Neuronal stem cell (in vitro differentiated cells): ENCODE measurements around the gene PDCD4.
A peak's percentile ranks its signal among the peaks of the same experiment; 100 is the strongest.

Experiments used
- DNase-seq: peaks from one replicate; pipeline ENCODE4 v3.0.0-alpha.2; 2013; ENCODE audit warnings: low spot score
- H2AFZ ChIP-seq: one replicate; pipeline ENCODE4 v1.6.1; 2013; ENCODE audit warnings: mild to moderate bottlenecking, low read length, inconsistent platforms
- H2AK5ac ChIP-seq: 2 replicates; pipeline ENCODE4 v1.6.1; 2013; ENCODE audit warnings: low read depth, mild to moderate bottlenecking, inconsistent platforms, low read length, moderate library complexity, mixed read lengths
- H2BK120ac ChIP-seq: 2 replicates; pipeline ENCODE4 v1.6.1; 2013; ENCODE audit warnings: low read depth, mild to moderate bottlenecking, inconsistent platforms, low read length, moderate library complexity, mixed read lengths
- H2BK12ac ChIP-seq: one replicate; pipeline ENCODE4 v1.6.1; 2013; ENCODE audit warnings: low read length, inconsistent platforms
- H2BK15ac ChIP-seq: 2 replicates; pipeline ENCODE4 v1.6.1; 2013; ENCODE audit warnings: mild to moderate bottlenecking, low read length, inconsistent platforms, mixed read lengths
- H2BK5ac ChIP-seq: one replicate; pipeline ENCODE4 v1.6.1; 2013; ENCODE audit warnings: inconsistent platforms, mild to moderate bottlenecking, low read length, moderate library complexity
- H3K14ac ChIP-seq: one replicate; pipeline ENCODE4 v1.6.1; 2013; ENCODE audit warnings: low read length, inconsistent platforms
- H3K18ac ChIP-seq: 2 replicates; pipeline ENCODE4 v1.6.1; 2013; ENCODE audit warnings: low read length, inconsistent platforms
- H3K23ac ChIP-seq: 2 replicates; pipeline ENCODE4 v1.6.1; 2013; ENCODE audit warnings: low read depth, mild to moderate bottlenecking, mixed read lengths, low read length, inconsistent platforms; ENCODE audit not compliant: poor library complexity
- H3K27ac ChIP-seq: replicated peaks from 3 replicates; pipeline ENCODE4 v1.5.1; 2013; ENCODE audit warnings: low read length, inconsistent platforms
- H3K27me3 ChIP-seq, 3 experiments: 2 replicates each; pipeline ENCODE4 v1.6.1; 2013; ENCODE audit warnings: low read length in 3 of 3, mild to moderate bottlenecking in 2 of 3, inconsistent platforms in 1 of 3, low read depth in 1 of 3, mixed read lengths in 1 of 3, moderate library complexity in 1 of 3; ENCODE audit not compliant: control insufficient read depth in 3 of 3, insufficient read depth in 3 of 3
- H3K36me3 ChIP-seq, 2 donors: replicated peaks in 1 of 2; 2 replicates each; pipeline ENCODE4 v1.6.1; 2013; ENCODE audit warnings: low read length in 2 of 2; ENCODE audit not compliant: control insufficient read depth in 2 of 2, insufficient read depth in 2 of 2
- H3K4ac ChIP-seq: 2 replicates; pipeline ENCODE4 v1.6.1; 2013; ENCODE audit warnings: inconsistent platforms, mild to moderate bottlenecking, low read length, moderate library complexity
- H3K4me1 ChIP-seq, 2 donors: 1 replicate in 1 of 2; 2 replicates in 1 of 2; pipeline ENCODE4 v1.6.1; 2013; ENCODE audit warnings: low read length in 2 of 2, low read depth in 1 of 2; ENCODE audit not compliant: control insufficient read depth in 2 of 2, insufficient read depth in 1 of 2
- H3K4me2 ChIP-seq: one replicate; pipeline ENCODE4 v1.6.1; 2013; ENCODE audit warnings: mild to moderate bottlenecking, low read length, inconsistent platforms; ENCODE audit not compliant: insufficient read depth, poor library complexity, severe bottlenecking
- H3K4me3 ChIP-seq, 2 donors: 2 replicates each; pipeline ENCODE4 v1.5.1; 2013; ENCODE audit warnings: low read length in 2 of 2, mild to moderate bottlenecking in 2 of 2, inconsistent platforms in 1 of 2, moderate library complexity in 1 of 2
- H3K79me1 ChIP-seq: one replicate; pipeline ENCODE4 v1.6.1; 2013; ENCODE audit warnings: low read depth, mild to moderate bottlenecking, inconsistent platforms, low read length, moderate library complexity
- H3K9ac ChIP-seq: one replicate; pipeline ENCODE4 v1.6.1; 2013; ENCODE audit warnings: mild to moderate bottlenecking, low read depth, low read length, inconsistent platforms; ENCODE audit not compliant: poor library complexity
- H3K9me3 ChIP-seq, 2 donors: replicated peaks in 1 of 2; 2 replicates each; pipeline versions ENCODE3 to v1.6.1; 2013; ENCODE audit warnings: low read length in 2 of 2, mild to moderate bottlenecking in 2 of 2, inconsistent platforms in 1 of 2, low read depth in 1 of 2, mixed read lengths in 1 of 2, moderate library complexity in 1 of 2; ENCODE audit not compliant: control insufficient read depth in 2 of 2, insufficient read depth in 1 of 2
- H4K8ac ChIP-seq: one replicate; pipeline ENCODE4 v1.6.1; 2013; ENCODE audit warnings: low read depth, mild to moderate bottlenecking, inconsistent platforms, low read length, moderate library complexity
- H4K91ac ChIP-seq: one replicate; pipeline ENCODE4 v1.6.1; 2013; ENCODE audit warnings: low read length, low read depth, mild to moderate bottlenecking, inconsistent platforms; ENCODE audit not compliant: poor library complexity
- WGBS, 2 donors: extraction: QIAGEN DNeasy Blood & Tissue Kit; methylation state at CpG; one replicate each; pipeline ENCODE4 v1.1.7; 2013; ENCODE audit warnings: missing lambda C conversion rate in 2 of 2, mixed read lengths in 1 of 2; ENCODE audit not compliant: insufficient read length in 2 of 2, insufficient replicate concordance in 1 of 2; ENCODE audit errors: extremely low coverage in 2 of 2; 5-methylcytosine and 5-hydroxymethylcytosine counted together

The PDCD4 gene

GRCh38 chr10:110859973-110860376 is 11.8 kb upstream of the PDCD4 start:
- no peaks in the 10 kb centered on the region for H3K79me1 ChIP-seq
- H3K23ac ChIP-seq = no peak overlapping the region
- H3K4ac ChIP-seq = no peak overlapping the region
- no peak overlapping the region for H2AFZ ChIP-seq
- no peak overlapping the region for H2BK12ac ChIP-seq
- H3K27ac ChIP-seq = no peak overlapping the region
- H3K4me3 ChIP-seq = no peak overlapping the region
- H4K91ac ChIP-seq = no peak overlapping the region
- no peak overlapping the region for H3K4me2 ChIP-seq
- H3K18ac ChIP-seq = no peak overlapping the region
- no peak overlapping the region for H2BK5ac ChIP-seq
- no peak overlapping the region for H4K8ac ChIP-seq
- H3K36me3 ChIP-seq = no peaks in the 10 kb centered on the region
- H3K27me3 ChIP-seq = no peaks in the 10 kb centered on the region
- no peak overlapping the region for H2BK15ac ChIP-seq
- WGBS, 2 donors = no CpG with 5 or more reads among the region's 1 CpG
- no peak for DNase-seq
- no peak overlapping the region for H2BK120ac ChIP-seq
- H2AK5ac ChIP-seq = no peak overlapping the region
- H3K4me1 ChIP-seq = peaks cover 8 to 14% of the 10 kb centered on the region in 2 donors
- no peak overlapping the region for H3K14ac ChIP-seq
- H3K9me3 ChIP-seq = peaks cover 0 to 5% of the 10 kb centered on the region in 2 donors
- H3K9ac ChIP-seq = no peak overlapping the region

- Histone ChIP-seq H4K91ac (no peak overlapping the region), H2BK15ac (no peak overlapping the region), H3K14ac (no peak overlapping the region), H3K4me3 (no peak overlapping the region), H2BK120ac (no peak overlapping the region), H3K27ac (no peak overlapping the region), H2BK12ac (peak overlapping the region; percentile 78), H3K4ac (no peak overlapping the region), H2AFZ (peak overlapping the region; percentile 38), H3K79me1 (no peaks in the 10 kb centered on the region), H3K9ac (peak overlapping the region; percentile 63), H2AK5ac (no peak overlapping the region), H3K4me2 (no peak overlapping the region), H2BK5ac (no peak overlapping the region), H3K4me1 (peaks cover 13 to 20% of the 10 kb centered on the region in 2 donors), H3K23ac (no peak overlapping the region), H3K9me3 (peaks cover 0 to 4% of the 10 kb centered on the region in 2 donors), H4K8ac (no peak overlapping the region), H3K36me3 (no peaks in the 10 kb centered on the region), H3K18ac (no peak overlapping the region), H3K27me3 (no peaks in the 10 kb centered on the region)
- WGBS, 2 donors = no CpG with 5 or more reads among the region's 7 CpGs
- no peak for DNase-seq
These were observed 11.0 kb upstream of the PDCD4 start for GRCh38 chr10:110860576-110861241.

GRCh38 chr10:110861476-110861875 is 10.3 kb upstream of the PDCD4 start:
- Histone ChIP-seq H3K23ac (no peak overlapping the region), H3K14ac (no peak overlapping the region), H3K79me1 (no peaks in the 10 kb centered on the region), H3K9ac (no peak overlapping the region), H3K18ac (no peak overlapping the region), H4K91ac (no peak overlapping the region), H3K4me3 (no peak overlapping the region), H2BK5ac (no peak overlapping the region), H3K4ac (no peak overlapping the region), H4K8ac (no peak overlapping the region), H3K4me1 (peaks cover 13 to 25% of the 10 kb centered on the region in 2 donors), H3K9me3 (peaks cover 0 to 3% of the 10 kb centered on the region in 2 donors), H3K27me3 (no peaks in the 10 kb centered on the region), H2BK15ac (no peak overlapping the region), H2BK12ac (no peak overlapping the region), H3K4me2 (no peak overlapping the region), H2AFZ (no peak overlapping the region), H2BK120ac (no peak overlapping the region), H3K27ac (no peak overlapping the region), H3K36me3 (no peaks in the 10 kb centered on the region), H2AK5ac (no peak overlapping the region)
- WGBS, 2 donors = no CpG with 5 or more reads among the region's 2 CpGs
- DNase-seq = no peak

GRCh38 chr10:110861930-110862649 is 9.6 kb upstream of the PDCD4 start:
- H3K23ac ChIP-seq = no peak overlapping the region
- no peak overlapping the region for H3K18ac ChIP-seq
- H2BK12ac ChIP-seq = no peak overlapping the region
- H3K4me3 ChIP-seq = no peak overlapping the region
- H2AFZ ChIP-seq = no peak overlapping the region
- H2BK5ac ChIP-seq = no peak overlapping the region
- no CpG with 5 or more reads among the region's 6 CpGs for WGBS, 2 donors
- no peaks in the 10 kb centered on the region for H3K79me1 ChIP-seq
- peaks cover 0 to 2% of the 10 kb centered on the region in 2 donors for H3K9me3 ChIP-seq
- H2BK15ac ChIP-seq = no peak overlapping the region
- H3K4ac ChIP-seq = no peak overlapping the region
- H3K4me2 ChIP-seq = no peak overlapping the region
- no peak overlapping the region for H2AK5ac ChIP-seq
- H2BK120ac ChIP-seq = no peak overlapping the region
- H3K36me3 ChIP-seq = no peaks in the 10 kb centered on the region
- DNase-seq = no peak
- H3K27me3 ChIP-seq = no peaks in the 10 kb centered on the region
- H3K27ac ChIP-seq = no peak overlapping the region
- no peak overlapping the region for H4K8ac ChIP-seq
- no peak overlapping the region for H3K9ac ChIP-seq
- H3K14ac ChIP-seq = no peak overlapping the region
- H4K91ac ChIP-seq = no peak overlapping the region
- peaks cover 15 to 25% of the 10 kb centered on the region in 2 donors for H3K4me1 ChIP-seq
